ENCODE data around the gene VIPR1. TPM values are rescaled to one million over a fixed set of nuclear protein-coding genes. Genes with fewer than 3 reads are reported as not detected.

VIPR1 gene
- total and polyA plus RNA-seq, 2 donors (not counting 1 experiment from before 2014, with no cell fraction given), result 0.79 to 5.8 TPM

DNA sequence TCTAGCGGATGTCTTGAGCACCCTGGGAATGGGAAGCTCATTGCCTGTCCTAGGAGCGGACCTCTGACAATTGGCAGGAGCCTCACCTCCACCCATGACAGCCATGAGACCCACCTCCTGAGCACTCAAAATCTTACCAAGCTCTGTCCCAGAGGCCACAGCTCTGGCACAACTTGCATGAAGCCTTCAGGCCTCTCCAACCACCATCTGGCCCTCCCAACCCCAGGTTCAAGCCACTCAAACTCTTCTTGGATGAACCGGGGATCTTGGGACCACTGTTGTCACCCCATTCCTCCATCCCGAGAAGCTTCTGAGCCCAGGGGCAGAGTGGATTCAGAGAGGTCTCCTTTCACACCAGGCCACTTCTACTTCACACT, 1.5 kb downstream of the VIPR1 start:
- no peak overlapping the region for H3K4me2 ChIP-seq (replicated peaks; ENCODE audit: low read depth, low read length, poor library complexity, severe bottlenecking)
- POLR2A ChIA-PET, result no interaction called here
- H3K9me3 ChIP-seq (ENCODE audit: control extremely low read depth in 1 of 3, control insufficient read depth in 2 of 3, insufficient read depth in 1 of 3, low read length in 2 of 3), result no peaks in the 10 kb centered on the region
- intact Hi-C loops (cut with micrococcal nuclease), result loop anchor here (2.0 to 5.0 kb wide), 4 partner anchors 43 to 1188 kb away; partner anchors contain the start of genes ABHD5 and SEC22C
- H3K9ac ChIP-seq (ENCODE audit: low read length), result no peak overlapping the region
- CTCF ChIA-PET, result interaction anchor here (0.8 to 3.5 kb wide), 2 partner anchors 37 to 54 kb away, joined by 4 to 22 read pairs; no protein-coding TSS in a partner anchor
- no peaks in the 10 kb centered on the region for H3K79me2 ChIP-seq (ENCODE audit: control insufficient read depth, insufficient read depth, low read length)
- H3K27me3 Mint-ChIP-seq, result peaks cover 20% of the 10 kb centered on the region
- no peaks in the 10 kb centered on the region for H3K9me3 Mint-ChIP-seq (ENCODE audit: insufficient read depth)
- DNase-seq (no peak), ATAC-seq (ENCODE audit: low read depth) (no peak)
- H4K20me1 ChIP-seq (ENCODE audit: control insufficient read depth, insufficient read depth, low read length, poor library complexity, severe bottlenecking), result no peaks in the 10 kb centered on the region
- no peaks in the 10 kb centered on the region for H3K36me3 ChIP-seq (replicated peaks in 1 of 2; ENCODE audit: control extremely low read depth in 1 of 2, control insufficient read depth in 1 of 2, extremely low read depth in 1 of 2, insufficient read depth in 2 of 2, low read length in 1 of 2)
- H3K4me1 Mint-ChIP-seq, result peaks cover 25% of the 10 kb centered on the region
- H3K27ac ChIP-seq (ENCODE audit: low read length in 2 of 2), result no peak overlapping the region
- H2AFZ ChIP-seq (ENCODE audit: insufficient read depth, low read depth, low read length, poor library complexity, severe bottlenecking), result no peak overlapping the region
- WGBS (ENCODE audit: insufficient coverage), result 100% methylated on average over 4 of the region's 4 CpGs
- peak overlapping the region; percentile 82 for H3K4me3 Mint-ChIP-seq
- TF ChIP-seq, protein P1, sequence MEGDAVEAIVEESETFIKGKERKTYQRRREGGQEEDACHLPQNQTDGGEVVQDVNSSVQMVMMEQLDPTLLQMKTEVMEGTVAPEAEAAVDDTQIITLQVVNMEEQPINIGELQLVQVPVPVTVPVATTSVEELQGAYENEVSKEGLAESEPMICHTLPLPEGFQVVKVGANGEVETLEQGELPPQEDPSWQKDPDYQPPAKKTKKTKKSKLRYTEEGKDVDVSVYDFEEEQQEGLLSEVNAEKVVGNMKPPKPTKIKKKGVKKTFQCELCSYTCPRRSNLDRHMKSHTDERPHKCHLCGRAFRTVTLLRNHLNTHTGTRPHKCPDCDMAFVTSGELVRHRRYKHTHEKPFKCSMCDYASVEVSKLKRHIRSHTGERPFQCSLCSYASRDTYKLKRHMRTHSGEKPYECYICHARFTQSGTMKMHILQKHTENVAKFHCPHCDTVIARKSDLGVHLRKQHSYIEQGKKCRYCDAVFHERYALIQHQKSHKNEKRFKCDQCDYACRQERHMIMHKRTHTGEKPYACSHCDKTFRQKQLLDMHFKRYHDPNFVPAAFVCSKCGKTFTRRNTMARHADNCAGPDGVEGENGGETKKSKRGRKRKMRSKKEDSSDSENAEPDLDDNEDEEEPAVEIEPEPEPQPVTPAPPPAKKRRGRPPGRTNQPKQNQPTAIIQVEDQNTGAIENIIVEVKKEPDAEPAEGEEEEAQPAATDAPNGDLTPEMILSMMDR (IDR thresholded peaks at IDR 0.05), result no peak
- no peak for TF ChIP-seq EZH2 (IDR thresholded peaks at IDR 0.05; ENCODE audit: borderline replicate concordance, insufficient read depth, low read depth, low read length, poor library complexity, severe bottlenecking)
- H3K4me1 ChIP-seq (ENCODE audit: control insufficient read depth in 2 of 2, insufficient read depth in 2 of 2, low read length in 2 of 2), result peaks cover 11 to 21% of the 10 kb centered on the region in 2 donors
- peaks cover 0 to 30% (median 14%) of the 10 kb centered on the region in 4 experiments for H3K27me3 ChIP-seq (replicated peaks in 1 of 4; ENCODE audit: control extremely low read depth in 1 of 4, control insufficient read depth in 3 of 4, insufficient read depth in 4 of 4, low read length in 3 of 4)
- H3K27ac Mint-ChIP-seq, result no peak overlapping the region
- no peak overlapping the region for H3K4me3 ChIP-seq (ENCODE audit: control extremely low read depth in 1 of 5, extremely low read depth in 1 of 5, insufficient read depth in 1 of 5, low read depth in 2 of 5, low read length in 4 of 5)

DNA sequence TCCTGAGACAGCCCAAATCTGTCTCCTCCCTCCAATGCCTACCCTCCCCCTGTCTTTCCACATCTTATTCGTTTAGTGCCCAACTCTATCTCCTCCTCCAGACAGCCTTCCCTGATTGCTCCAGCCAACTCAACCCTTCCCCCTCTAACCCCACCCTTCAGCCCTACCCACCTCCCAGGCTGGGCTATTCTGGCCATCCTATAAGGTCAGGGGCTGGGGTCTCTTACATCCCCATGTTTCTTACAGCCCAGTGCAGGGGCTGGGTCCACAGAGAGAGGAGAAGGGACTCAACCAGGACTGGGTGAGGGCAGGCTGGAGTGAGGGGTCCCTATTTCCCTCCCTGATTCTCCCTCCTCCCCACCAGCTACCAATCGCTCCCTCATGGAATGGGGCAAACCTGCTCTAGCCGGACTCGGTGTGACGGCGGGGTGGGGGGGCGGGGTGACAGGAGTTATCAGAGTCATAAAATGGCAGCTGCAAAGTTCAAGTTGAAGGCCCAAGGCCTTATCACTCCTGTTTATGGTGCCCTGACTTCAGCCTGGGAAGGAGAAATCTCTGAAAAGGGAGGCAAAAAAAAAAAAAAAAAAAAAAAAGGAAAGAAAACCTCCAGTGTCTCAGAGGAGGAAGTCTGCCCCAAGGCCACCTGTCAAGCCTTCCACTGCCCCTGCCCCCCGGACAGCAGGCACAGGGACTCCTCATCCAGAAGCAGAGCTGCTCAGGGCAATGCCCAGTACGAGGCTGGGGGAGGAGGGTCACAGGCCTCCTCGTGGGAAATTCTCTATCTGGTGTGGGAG, 2.1 kb downstream of the VIPR1 start:
- Histone ChIP-seq H3K36me3 (replicated peaks in 1 of 2; ENCODE audit: control extremely low read depth in 1 of 2, control insufficient read depth in 1 of 2, extremely low read depth in 1 of 2, insufficient read depth in 2 of 2, low read length in 1 of 2) (no peaks in the 10 kb centered on the region), H4K20me1 (ENCODE audit: control insufficient read depth, insufficient read depth, low read length, poor library complexity, severe bottlenecking) (no peaks in the 10 kb centered on the region), H3K4me3 (ENCODE audit: control extremely low read depth in 1 of 5, extremely low read depth in 1 of 5, insufficient read depth in 1 of 5, low read depth in 2 of 5, low read length in 4 of 5) (no peak overlapping the region), H3K4me2 (replicated peaks; ENCODE audit: low read depth, low read length, poor library complexity, severe bottlenecking) (no peak overlapping the region), H3K4me1 (ENCODE audit: control insufficient read depth in 2 of 2, insufficient read depth in 2 of 2, low read length in 2 of 2) (peaks cover 11 to 21% of the 10 kb centered on the region in 2 donors), H3K79me2 (ENCODE audit: control insufficient read depth, insufficient read depth, low read length) (no peaks in the 10 kb centered on the region), H3K9me3 (ENCODE audit: control extremely low read depth in 1 of 3, control insufficient read depth in 2 of 3, insufficient read depth in 1 of 3, low read length in 2 of 3) (no peaks in the 10 kb centered on the region), H2AFZ (ENCODE audit: insufficient read depth, low read depth, low read length, poor library complexity, severe bottlenecking) (no peak overlapping the region), H3K27ac (ENCODE audit: low read length in 2 of 2) (no peak overlapping the region), H3K9ac (ENCODE audit: low read length) (no peak overlapping the region), H3K27me3 (replicated peaks in 1 of 4; ENCODE audit: control extremely low read depth in 1 of 4, control insufficient read depth in 3 of 4, insufficient read depth in 4 of 4, low read length in 3 of 4) (peaks cover 0 to 25% (median 13%) of the 10 kb centered on the region in 4 experiments)
- CTCF ChIA-PET, result interaction anchor here (3.5 kb wide), 1 partner anchor 36 kb away, joined by 22 read pairs; no protein-coding TSS in a partner anchor
- 66% methylated on average over 2 of the region's 10 CpGs for WGBS (ENCODE audit: insufficient coverage)
- Mint-ChIP-seq H3K4me1 (peaks cover 25% of the 10 kb centered on the region), H3K27me3 (peaks cover 17% of the 10 kb centered on the region), H3K4me3 (no peak overlapping the region), H3K9me3 (ENCODE audit: insufficient read depth) (no peaks in the 10 kb centered on the region), H3K27ac (no peak overlapping the region)
- intact Hi-C loops (cut with micrococcal nuclease), result loop anchor here (5.0 kb wide), 2 partner anchors 78 to 1188 kb away; partner anchors contain the start of genes ABHD5 and SEC22C
- no peak for TF ChIP-seq EZH2 (IDR thresholded peaks at IDR 0.05; ENCODE audit: borderline replicate concordance, insufficient read depth, low read depth, low read length, poor library complexity, severe bottlenecking)
- TF ChIP-seq, protein P1 (IDR thresholded peaks at IDR 0.05), result no peak
- DNase-seq (no peak), ATAC-seq (ENCODE audit: low read depth) (no peak)
- POLR2A ChIA-PET, result no interaction called here
